HEK293T (cell line): ENCODE measurements around the gene SORBS1.

Source experiments
- ARNT ChIP-seq: fragments of 450-650 bp; IDR thresholded peaks from 2 replicates; pipeline ENCODE4 v1.6.1; 2017; ENCODE audit warnings: mild to moderate bottlenecking
- BHLHE40 ChIP-seq: fragments of 450-650 bp; IDR thresholded peaks from 2 replicates; pipeline ENCODE4 v1.6.1; 2016; ENCODE audit warnings: mild to moderate bottlenecking, moderate library complexity, borderline replicate concordance
- ELF4 ChIP-seq: fragments of 450-650 bp; IDR thresholded peaks from 2 replicates; pipeline ENCODE4 v1.6.1; 2017; ENCODE audit warnings: antibody characterized with exemption
- FOXA1 ChIP-seq: fragments of 450-650 bp; IDR thresholded peaks from 2 replicates; pipeline ENCODE4 v1.6.1; 2016; ENCODE audit warnings: mild to moderate bottlenecking
- FOXK2 ChIP-seq: fragments of 450-650 bp; IDR thresholded peaks from 2 replicates; pipeline ENCODE4 v1.6.1; 2016; ENCODE audit warnings: mild to moderate bottlenecking
- FOXM1 ChIP-seq: fragments of 450-650 bp; IDR thresholded peaks from 2 replicates; pipeline ENCODE4 v1.6.1; 2017; ENCODE audit warnings: mild to moderate bottlenecking, borderline replicate concordance
- SP1 ChIP-seq: fragments of 450-650 bp; IDR thresholded peaks from 2 replicates; pipeline ENCODE4 v1.6.1; 2017
- TARDBP ChIP-seq: fragments of 450-650 bp; IDR thresholded peaks from 2 replicates; pipeline ENCODE4 v1.6.1; 2016
- ZNF384 ChIP-seq: fragments of 450-650 bp; IDR thresholded peaks from 2 replicates; pipeline ENCODE4 v1.6.1; 2016
- TF ChIP-seq, protein P1 (sequence below): fragments of 450-650 bp; IDR thresholded peaks from 2 replicates; pipeline ENCODE4 v1.6.1; 2016

DNA sequence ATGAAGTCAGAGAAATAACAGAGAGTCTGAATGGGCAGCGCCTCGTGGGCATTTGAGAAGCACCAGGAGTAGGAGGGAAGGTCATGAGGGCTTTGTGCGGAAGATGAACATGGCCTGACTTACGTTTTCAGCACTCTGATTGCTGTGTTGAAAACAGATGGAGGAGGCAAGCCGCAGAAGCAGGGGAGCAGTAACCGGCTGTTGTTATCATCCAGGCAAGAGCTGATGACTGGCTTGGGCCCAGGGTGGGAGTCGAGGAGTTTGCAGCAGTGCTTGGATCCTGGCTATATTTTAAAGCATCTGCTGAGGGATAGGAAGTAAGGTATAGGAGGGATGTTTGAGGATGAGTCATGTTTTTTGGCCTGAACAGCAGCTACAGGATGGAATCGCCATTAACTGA lies 257.6 kb downstream of the SORBS1 start:
- TF ChIP-seq FOXA1 = no peak
- no peak for TF ChIP-seq ARNT
- TF ChIP-seq BHLHE40 = no peak
- no peak for TF ChIP-seq ELF4
- no peak for TF ChIP-seq SP1
- TF ChIP-seq FOXK2 = no peak
- no peak for TF ChIP-seq ZNF384
- TF ChIP-seq, protein P1, sequence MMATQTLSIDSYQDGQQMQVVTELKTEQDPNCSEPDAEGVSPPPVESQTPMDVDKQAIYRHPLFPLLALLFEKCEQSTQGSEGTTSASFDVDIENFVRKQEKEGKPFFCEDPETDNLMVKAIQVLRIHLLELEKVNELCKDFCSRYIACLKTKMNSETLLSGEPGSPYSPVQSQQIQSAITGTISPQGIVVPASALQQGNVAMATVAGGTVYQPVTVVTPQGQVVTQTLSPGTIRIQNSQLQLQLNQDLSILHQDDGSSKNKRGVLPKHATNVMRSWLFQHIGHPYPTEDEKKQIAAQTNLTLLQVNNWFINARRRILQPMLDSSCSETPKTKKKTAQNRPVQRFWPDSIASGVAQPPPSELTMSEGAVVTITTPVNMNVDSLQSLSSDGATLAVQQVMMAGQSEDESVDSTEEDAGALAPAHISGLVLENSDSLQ = no peak
- no peak for TF ChIP-seq FOXM1
- no peak for TF ChIP-seq TARDBP
